ENCODE measurements around the gene DYNC1H1.

- no peak for TF ChIP-seq GATA2 (IDR thresholded peaks at IDR 0.05; ENCODE audit: low read depth, low read length)
- no peak for TF ChIP-seq GATA3 (IDR thresholded peaks at IDR 0.05; ENCODE audit: low read depth, low read length)
Measured at GRCh38 chr14:101957406-101958234, 6.8 kb upstream of the DYNC1H1 start.

Measured in SH-SY5Y (cell line).